ENCODE measurements around the gene COL15A1.

- TF ChIP-seq CTCF (IDR thresholded peaks at IDR 0.05) = no peak
- TF ChIP-seq POLR2A (IDR thresholded peaks at IDR 0.05) = no peak
Measured at GRCh38 chr9:99087462-99087861, 143.8 kb downstream of the COL15A1 start.

All from Peyer's patch (tissue), 4 donors.